ENCODE measurements around the gene ANKRD44.

The ANKRD44 gene

GRCh38 chr2:197207106-197207505 lies 103.5 kb downstream of the ANKRD44 start:
- Histone ChIP-seq H3K79me2 (ENCODE audit: insufficient read depth, low read length) (peaks cover 96% of the 10 kb centered on the region), H3K4me2 (ENCODE audit: low read depth, low read length, poor library complexity, severe bottlenecking) (no peak overlapping the region), H3K4me3 (ENCODE audit: low read length, poor library complexity, severe bottlenecking) (no peak overlapping the region), H3F3A (ENCODE audit: low read depth) (no peaks in the 10 kb centered on the region), H3K9me2 (replicated peaks; ENCODE audit: low read depth, low read length) (no peaks in the 10 kb centered on the region), H3K9me3 (ENCODE audit: insufficient read depth, low read depth, low read length) (no peaks in the 10 kb centered on the region), H3K9ac (ENCODE audit: low read depth, low read length, poor library complexity, severe bottlenecking) (no peak overlapping the region), H3K27me3 (ENCODE audit: insufficient read depth, low read length, poor library complexity, severe bottlenecking) (no peaks in the 10 kb centered on the region), H3K36me3 (ENCODE audit: insufficient read depth, low read length) (peaks cover 11% of the 10 kb centered on the region; the same call in 1 of the 2 replicates), H3K4me1 (ENCODE audit: insufficient read depth, low read length, poor library complexity, severe bottlenecking) (peaks cover 49% of the 10 kb centered on the region), H4K20me1 (ENCODE audit: insufficient read depth, low read length, poor library complexity, severe bottlenecking) (no peaks in the 10 kb centered on the region), H2AFZ (ENCODE audit: low read length) (no peak overlapping the region)
- TF ChIP-seq CTCF (conservative IDR thresholded peaks at IDR 0.05; ENCODE audit: low read length) = no peak
- no peak for TF ChIP-seq EZH2phosphoT487 (IDR thresholded peaks at IDR 0.05; ENCODE audit: borderline replicate concordance)

- no peaks in the 10 kb centered on the region for H3K9me2 ChIP-seq (replicated peaks; ENCODE audit: low read depth, low read length)
- peaks cover 11% of the 10 kb centered on the region; the same call in 1 of the 2 replicates for H3K36me3 ChIP-seq (ENCODE audit: insufficient read depth, low read length)
- H3K4me1 ChIP-seq (ENCODE audit: insufficient read depth, low read length, poor library complexity, severe bottlenecking) = peaks cover 48% of the 10 kb centered on the region
- H3K4me3 ChIP-seq (ENCODE audit: low read length, poor library complexity, severe bottlenecking) = no peak overlapping the region
- no peaks in the 10 kb centered on the region for H4K20me1 ChIP-seq (ENCODE audit: insufficient read depth, low read length, poor library complexity, severe bottlenecking)
- H3K9me3 ChIP-seq (ENCODE audit: insufficient read depth, low read depth, low read length) = no peaks in the 10 kb centered on the region
- TF ChIP-seq EZH2phosphoT487 (IDR thresholded peaks at IDR 0.05; ENCODE audit: borderline replicate concordance) (no peak), CTCF (conservative IDR thresholded peaks at IDR 0.05; ENCODE audit: low read length) (no peak)
- no peaks in the 10 kb centered on the region for H3F3A ChIP-seq (ENCODE audit: low read depth)
- no peak overlapping the region for H3K9ac ChIP-seq (ENCODE audit: low read depth, low read length, poor library complexity, severe bottlenecking)
- H3K79me2 ChIP-seq (ENCODE audit: insufficient read depth, low read length) = peaks cover 94% of the 10 kb centered on the region
- no peak overlapping the region for H2AFZ ChIP-seq (ENCODE audit: low read length)
- H3K4me2 ChIP-seq (ENCODE audit: low read depth, low read length, poor library complexity, severe bottlenecking) = peak overlapping the region; percentile 12
- no peaks in the 10 kb centered on the region for H3K27me3 ChIP-seq (ENCODE audit: insufficient read depth, low read length, poor library complexity, severe bottlenecking)
Observed at GRCh38 chr2:197205585-197206215, 104.9 kb downstream of the ANKRD44 start.

GRCh38 chr2:197204519-197205250 lies 105.9 kb downstream of the ANKRD44 start:
- Histone ChIP-seq H3K36me3 (ENCODE audit: insufficient read depth, low read length) (peaks cover 11% of the 10 kb centered on the region; the same call in 1 of the 2 replicates), H3K27me3 (ENCODE audit: insufficient read depth, low read length, poor library complexity, severe bottlenecking) (no peaks in the 10 kb centered on the region), H2AFZ (ENCODE audit: low read length) (no peak overlapping the region), H3K4me2 (ENCODE audit: low read depth, low read length, poor library complexity, severe bottlenecking) (no peak overlapping the region), H3K4me1 (ENCODE audit: insufficient read depth, low read length, poor library complexity, severe bottlenecking) (peaks cover 48% of the 10 kb centered on the region), H3K4me3 (ENCODE audit: low read length, poor library complexity, severe bottlenecking) (no peak overlapping the region), H3F3A (ENCODE audit: low read depth) (peaks cover 2% of the 10 kb centered on the region; the same call in 1 of the 2 replicates), H4K20me1 (ENCODE audit: insufficient read depth, low read length, poor library complexity, severe bottlenecking) (no peaks in the 10 kb centered on the region), H3K9ac (ENCODE audit: low read depth, low read length, poor library complexity, severe bottlenecking) (no peak overlapping the region), H3K79me2 (ENCODE audit: insufficient read depth, low read length) (peaks cover 94% of the 10 kb centered on the region), H3K9me3 (ENCODE audit: insufficient read depth, low read depth, low read length) (no peaks in the 10 kb centered on the region), H3K9me2 (replicated peaks; ENCODE audit: low read depth, low read length) (no peaks in the 10 kb centered on the region)
- TF ChIP-seq EZH2phosphoT487 (IDR thresholded peaks at IDR 0.05; ENCODE audit: borderline replicate concordance) (no peak), CTCF (conservative IDR thresholded peaks at IDR 0.05; ENCODE audit: low read length) (no peak)
